Measurements from ENCODE around the gene PANX3. TPM values are rescaled to one million over a fixed set of nuclear protein-coding genes. Genes with fewer than 3 reads are reported as not detected.

Gene PANX3
- total RNA-seq, 2 experiments from 2014 or later, result not detected

DNA sequence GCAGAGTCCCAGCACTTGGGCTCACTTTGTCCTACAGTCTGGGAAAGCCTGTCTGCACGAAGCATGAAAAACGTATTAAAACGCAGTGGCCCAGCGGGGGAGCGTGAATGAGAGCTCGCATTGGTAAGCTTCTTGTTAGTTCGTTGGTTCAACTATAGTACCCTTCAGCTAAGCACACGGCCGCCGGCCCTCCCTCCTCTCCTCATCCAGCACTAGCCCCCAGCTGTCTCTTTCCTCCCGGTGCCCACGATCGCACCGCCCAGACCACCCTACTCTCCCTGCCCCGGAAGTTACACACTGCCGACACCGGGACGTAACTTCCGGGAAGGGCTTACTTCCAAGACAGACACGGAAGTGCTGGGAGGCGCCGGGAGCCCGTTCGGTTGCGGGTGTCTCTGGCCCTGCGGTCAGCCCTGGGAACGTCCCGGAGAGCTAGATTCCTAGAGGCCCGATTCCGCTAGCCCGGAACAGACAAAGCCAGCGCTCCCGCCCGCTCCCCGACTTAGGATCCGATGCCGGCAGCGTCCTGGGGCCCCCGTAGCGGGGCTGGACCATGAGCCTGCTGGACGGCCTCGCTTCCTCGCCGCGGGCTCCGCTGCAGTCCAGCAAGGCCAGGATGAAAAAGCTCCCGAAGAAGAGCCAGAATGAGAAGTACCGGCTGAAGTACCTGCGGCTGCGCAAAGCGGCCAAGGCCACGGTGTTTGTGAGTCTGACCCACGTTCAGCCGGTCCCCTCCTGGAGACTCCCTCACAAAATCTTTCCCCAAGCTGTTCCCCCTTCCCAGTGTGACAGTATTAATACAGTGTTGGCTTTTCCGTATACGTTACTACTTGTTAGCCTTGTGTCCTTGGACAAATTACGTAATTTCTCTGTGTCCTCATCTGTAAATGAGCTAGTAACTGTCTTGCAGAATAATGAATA, 11.6 kb downstream of the PANX3 start, which contains the start of gene TBRG1:
Gene TBRG1 (plus strand): TSS at position 334 of the 921 bp plus-strand sequence. CDS start 220 bp downstream, at position 554.
- TF ChIP-seq, protein P1, sequence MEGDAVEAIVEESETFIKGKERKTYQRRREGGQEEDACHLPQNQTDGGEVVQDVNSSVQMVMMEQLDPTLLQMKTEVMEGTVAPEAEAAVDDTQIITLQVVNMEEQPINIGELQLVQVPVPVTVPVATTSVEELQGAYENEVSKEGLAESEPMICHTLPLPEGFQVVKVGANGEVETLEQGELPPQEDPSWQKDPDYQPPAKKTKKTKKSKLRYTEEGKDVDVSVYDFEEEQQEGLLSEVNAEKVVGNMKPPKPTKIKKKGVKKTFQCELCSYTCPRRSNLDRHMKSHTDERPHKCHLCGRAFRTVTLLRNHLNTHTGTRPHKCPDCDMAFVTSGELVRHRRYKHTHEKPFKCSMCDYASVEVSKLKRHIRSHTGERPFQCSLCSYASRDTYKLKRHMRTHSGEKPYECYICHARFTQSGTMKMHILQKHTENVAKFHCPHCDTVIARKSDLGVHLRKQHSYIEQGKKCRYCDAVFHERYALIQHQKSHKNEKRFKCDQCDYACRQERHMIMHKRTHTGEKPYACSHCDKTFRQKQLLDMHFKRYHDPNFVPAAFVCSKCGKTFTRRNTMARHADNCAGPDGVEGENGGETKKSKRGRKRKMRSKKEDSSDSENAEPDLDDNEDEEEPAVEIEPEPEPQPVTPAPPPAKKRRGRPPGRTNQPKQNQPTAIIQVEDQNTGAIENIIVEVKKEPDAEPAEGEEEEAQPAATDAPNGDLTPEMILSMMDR (IDR thresholded peaks at IDR 0.05), result no peak
- peak within 1 kb of the TSS; percentile 86 for H3K4me3 Mint-ChIP-seq
- peak; percentile 88 for DNase-seq
- intact Hi-C loops (cut with micrococcal nuclease), result no loop called here
- H3K4me1 Mint-ChIP-seq (ENCODE audit: low read depth), result peaks cover 29% of the 10 kb centered on the region
- ChIA-PET POLR2A (interaction anchor here (0.6 to 1.2 kb wide), 6 partner anchors 10 to 247 kb away, joined by 3 to 4 read pairs (median 3); no protein-coding TSS in a partner anchor), CTCF (interaction anchor here (0.6 to 1.6 kb wide), 8 partner anchors 11 to 176 kb away, joined by 3 to 4 read pairs (median 4); no protein-coding TSS in a partner anchor)
- peaks cover 6% of the 10 kb centered on the region for H3K27me3 Mint-ChIP-seq
- peaks cover 21% of the 10 kb centered on the region for H3K36me3 Mint-ChIP-seq (ENCODE audit: low read depth)
- peak; percentile 98 for ATAC-seq
- peak within 1 kb of the TSS; percentile 93 for H3K27ac Mint-ChIP-seq
- no peaks in the 10 kb centered on the region for H3K9me3 Mint-ChIP-seq

GRCh38 chr11:124623861-124624525, 12.8 kb downstream of the PANX3 start:
- POLR2A ChIA-PET, result interaction anchor here (1.0 kb wide), 1 partner anchor 19 kb away, joined by 3 read pairs; no protein-coding TSS in a partner anchor
- no peak for ATAC-seq
- Mint-ChIP-seq H3K4me3 (peak overlapping the region; percentile 86), H3K9me3 (no peaks in the 10 kb centered on the region), H3K27me3 (peaks cover 6% of the 10 kb centered on the region), H3K4me1 (ENCODE audit: low read depth) (peaks cover 31% of the 10 kb centered on the region), H3K36me3 (ENCODE audit: low read depth) (peaks cover 27% of the 10 kb centered on the region), H3K27ac (peak overlapping the region; percentile 93)
- CTCF ChIA-PET, result interaction anchor here (1.0 to 3.1 kb wide), 6 partner anchors 10 to 175 kb away, joined by 3 to 15 read pairs (median 3); no protein-coding TSS in a partner anchor
- intact Hi-C loops (cut with micrococcal nuclease), result no loop called here
- no peak for DNase-seq
- TF ChIP-seq, protein P1 (IDR thresholded peaks at IDR 0.05), result no peak

GRCh38 chr11:124625504-124626168, 14.4 kb downstream of the PANX3 start:
- H3K27me3 Mint-ChIP-seq, result no peaks in the 10 kb centered on the region
- H3K27ac Mint-ChIP-seq, result peak overlapping the region; percentile 39
- ChIA-PET POLR2A (interaction anchor here (0.9 to 1.5 kb wide), 3 partner anchors 10 to 120 kb away, joined by 3 to 4 read pairs (median 3); no protein-coding TSS in a partner anchor), CTCF (interaction anchor here (0.8 to 3.1 kb wide), 3 partner anchors 19 to 137 kb away, joined by 3 to 15 read pairs (median 3); no protein-coding TSS in a partner anchor)
- H3K4me1 Mint-ChIP-seq (ENCODE audit: low read depth), result peaks cover 31% of the 10 kb centered on the region
- H3K9me3 Mint-ChIP-seq, result no peaks in the 10 kb centered on the region
- intact Hi-C loops (cut with micrococcal nuclease), result no loop called here
- TF ChIP-seq, protein P1 (IDR thresholded peaks at IDR 0.05), result no peak
- H3K4me3 Mint-ChIP-seq, result no peak overlapping the region
- peaks cover 29% of the 10 kb centered on the region for H3K36me3 Mint-ChIP-seq (ENCODE audit: low read depth)
- ATAC-seq (no peak), DNase-seq (no peak)

DNA sequence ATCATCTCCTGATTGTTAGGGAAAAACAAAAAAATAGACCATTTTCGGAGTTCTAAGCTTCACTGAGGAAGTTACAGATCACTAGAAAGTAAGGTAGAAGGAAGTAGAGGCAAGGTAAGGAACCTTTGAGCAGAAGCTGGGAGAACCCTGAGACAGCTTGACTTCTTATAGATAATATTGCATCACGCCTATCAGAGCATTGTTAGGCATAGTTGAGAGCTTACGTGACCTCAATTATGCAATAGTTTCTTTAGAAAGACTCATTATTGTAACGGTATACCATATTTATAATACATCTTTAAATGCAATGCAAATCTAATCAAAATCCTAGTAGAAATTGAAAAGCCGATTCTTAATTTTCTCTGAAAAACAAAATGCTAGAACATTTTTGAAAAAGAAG, 16.3 kb downstream of the PANX3 start:
- H3K9me3 Mint-ChIP-seq, result no peaks in the 10 kb centered on the region
- ChIA-PET POLR2A (no interaction called here), CTCF (interaction anchor here (1.2 to 1.3 kb wide), 2 partner anchors 43 to 211 kb away, joined by 3 read pairs; no protein-coding TSS in a partner anchor)
- intact Hi-C loops (cut with micrococcal nuclease), result no loop called here
- peaks cover 33% of the 10 kb centered on the region for H3K36me3 Mint-ChIP-seq (ENCODE audit: low read depth)
- H3K4me3 Mint-ChIP-seq, result no peak overlapping the region
- H3K27me3 Mint-ChIP-seq, result no peaks in the 10 kb centered on the region
- DNase-seq, result no peak
- peak overlapping the region; percentile 31 for H3K27ac Mint-ChIP-seq
- H3K4me1 Mint-ChIP-seq (ENCODE audit: low read depth), result peaks cover 31% of the 10 kb centered on the region
- TF ChIP-seq, protein P1 (IDR thresholded peaks at IDR 0.05), result no peak
- no peak for ATAC-seq
